ENCODE results near the gene TMEM218. TPM values are rescaled to one million over a fixed set of nuclear protein-coding genes. Genes with fewer than 3 reads are reported as not detected.

TMEM218 gene
- total and polyA plus RNA-seq, 9 donors = 13.0 to 37.3 (median 18.5) TPM

DNA sequence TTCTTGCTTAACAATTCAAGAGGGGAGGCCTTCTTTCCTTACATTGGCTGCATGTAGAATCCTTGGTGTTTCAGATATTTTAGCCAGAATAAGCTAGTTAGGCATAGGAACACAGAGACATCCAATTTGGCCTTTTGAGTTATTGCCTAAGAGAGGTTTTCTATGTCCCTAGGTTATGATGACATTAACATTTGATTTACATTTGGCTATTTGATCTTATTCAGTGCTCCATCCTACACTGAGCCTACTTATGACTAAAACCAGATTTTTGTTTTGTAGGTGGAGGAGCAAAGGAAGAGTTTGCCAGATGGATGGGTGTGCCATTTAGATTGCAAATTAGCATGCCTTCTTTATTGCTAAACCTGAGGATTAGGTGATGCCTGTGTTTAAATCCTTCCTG lies 59.4 kb downstream of the TMEM218 start:
- no peak for DNase-seq
- Histone ChIP-seq H3K4me3 (no peak overlapping the region), H3K9me3 (no peaks in the 10 kb centered on the region), H3K4me1 (ENCODE audit: insufficient read depth) (no peaks in the 10 kb centered on the region), H3K27me3 (no peaks in the 10 kb centered on the region), H3K27ac (no peak overlapping the region), H3K36me3 (no peaks in the 10 kb centered on the region)
- TF ChIP-seq, protein P1, sequence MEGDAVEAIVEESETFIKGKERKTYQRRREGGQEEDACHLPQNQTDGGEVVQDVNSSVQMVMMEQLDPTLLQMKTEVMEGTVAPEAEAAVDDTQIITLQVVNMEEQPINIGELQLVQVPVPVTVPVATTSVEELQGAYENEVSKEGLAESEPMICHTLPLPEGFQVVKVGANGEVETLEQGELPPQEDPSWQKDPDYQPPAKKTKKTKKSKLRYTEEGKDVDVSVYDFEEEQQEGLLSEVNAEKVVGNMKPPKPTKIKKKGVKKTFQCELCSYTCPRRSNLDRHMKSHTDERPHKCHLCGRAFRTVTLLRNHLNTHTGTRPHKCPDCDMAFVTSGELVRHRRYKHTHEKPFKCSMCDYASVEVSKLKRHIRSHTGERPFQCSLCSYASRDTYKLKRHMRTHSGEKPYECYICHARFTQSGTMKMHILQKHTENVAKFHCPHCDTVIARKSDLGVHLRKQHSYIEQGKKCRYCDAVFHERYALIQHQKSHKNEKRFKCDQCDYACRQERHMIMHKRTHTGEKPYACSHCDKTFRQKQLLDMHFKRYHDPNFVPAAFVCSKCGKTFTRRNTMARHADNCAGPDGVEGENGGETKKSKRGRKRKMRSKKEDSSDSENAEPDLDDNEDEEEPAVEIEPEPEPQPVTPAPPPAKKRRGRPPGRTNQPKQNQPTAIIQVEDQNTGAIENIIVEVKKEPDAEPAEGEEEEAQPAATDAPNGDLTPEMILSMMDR (IDR thresholded peaks at IDR 0.05) = no peak
- TF ChIP-seq POLR2A (IDR thresholded peaks at IDR 0.05) (no peak), EP300 (IDR thresholded peaks at IDR 0.05) (no peak)
- intact Hi-C loops (cut with DNase I) = no loop called here

DNA sequence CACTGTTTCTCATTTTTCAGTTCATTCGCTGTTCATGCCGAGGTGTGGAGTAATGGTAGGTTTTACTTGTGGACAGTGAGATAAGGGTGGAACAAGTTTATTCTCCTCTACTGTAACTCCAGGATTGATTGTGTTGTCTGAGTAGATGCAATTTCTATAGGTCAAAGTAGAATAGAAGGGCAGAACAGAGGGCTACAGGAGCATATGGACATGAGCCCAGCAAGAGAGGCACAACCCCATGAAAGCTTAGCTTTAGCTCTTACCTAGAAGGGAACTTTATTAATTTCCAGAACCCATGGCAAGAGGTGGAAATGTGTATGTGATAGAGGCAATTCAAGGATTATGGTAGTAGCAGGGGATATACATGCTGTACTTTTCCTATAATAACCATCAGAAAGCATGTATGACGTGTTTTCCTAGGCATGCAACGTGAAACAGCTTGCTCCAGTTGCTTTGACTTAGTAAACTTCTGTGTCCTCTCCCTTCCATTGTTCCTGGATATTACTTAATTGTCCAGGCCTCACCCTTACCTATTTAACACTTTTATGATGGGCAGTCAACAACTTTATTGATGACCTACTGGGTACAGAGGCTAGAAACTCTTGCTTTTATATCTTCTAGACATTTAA lies 62.1 kb downstream of the TMEM218 start:
- Histone ChIP-seq H3K27ac (no peak overlapping the region), H3K4me1 (ENCODE audit: insufficient read depth) (no peaks in the 10 kb centered on the region), H3K36me3 (no peaks in the 10 kb centered on the region), H3K27me3 (no peaks in the 10 kb centered on the region), H3K9me3 (no peaks in the 10 kb centered on the region), H3K4me3 (no peak overlapping the region)
- 86 to 94% (median 91%) methylated on average over 4 of the region's 4 CpGs for WGBS, 3 donors
- TF ChIP-seq, protein P1 (IDR thresholded peaks at IDR 0.05) = no peak
- TF ChIP-seq EP300 (IDR thresholded peaks at IDR 0.05) = no peak
- intact Hi-C loops (cut with DNase I) = no loop called here
- no peak for DNase-seq

Other genes with a start within 250 kb of the TMEM218 start
- gene ROBO3, start 246.2 kb downstream of the TMEM218 start, total RNA-seq = 10 to 100 TPM; 36.9 to 90.4 (median 56.7) TPM
- 10 to 100 TPM; 15.2 to 62.8 TPM for gene ROBO3, start 246.2 kb downstream of the TMEM218 start, polyA plus RNA-seq
- gene ROBO4, start 213.8 kb downstream of the TMEM218 start, total RNA-seq = 10 to 100 TPM in 4 of 7 donors, 1 to 10 TPM in 3; 5.9 to 22.0 (median 10.0) TPM
- 10 to 100 TPM in 1 of 2 donors, 1 to 10 TPM in 1; 7.8 to 12.0 TPM for gene ROBO4, start 213.8 kb downstream of the TMEM218 start, polyA plus RNA-seq
- under 1 TPM in 2 of 7 donors, not detected in 5; 0.24 to 0.48 TPM for gene HEPN1, start 192.4 kb downstream of the TMEM218 start, total RNA-seq
- not detected for gene HEPN1, start 192.4 kb downstream of the TMEM218 start, polyA plus RNA-seq
- gene HEPACAM, start 175.6 kb downstream of the TMEM218 start, total RNA-seq = under 1 TPM in 2 of 7 donors, not detected in 5; 0.10 TPM
- gene HEPACAM, start 175.6 kb downstream of the TMEM218 start, polyA plus RNA-seq = under 1 TPM in 1 of 2 donors, not detected in 1; 0.13 TPM
- gene CCDC15, start 157.4 kb downstream of the TMEM218 start, total RNA-seq = 1 to 10 TPM in 5 of 7 donors, under 1 TPM in 2; 0.87 to 1.9 (median 1.4) TPM
- 1 to 10 TPM in 1 of 2 donors, under 1 TPM in 1; 0.82 to 1.1 TPM for gene CCDC15, start 157.4 kb downstream of the TMEM218 start, polyA plus RNA-seq
- 1 to 10 TPM; 1.3 to 6.6 (median 2.2) TPM for gene SLC37A2, start 48.3 kb downstream of the TMEM218 start, total RNA-seq
- gene SLC37A2, start 48.3 kb downstream of the TMEM218 start, polyA plus RNA-seq = 1 to 10 TPM in 1 of 2 donors, under 1 TPM in 1; 0.93 to 7.9 TPM
- gene PKNOX2, start 53.1 kb upstream of the TMEM218 start, total RNA-seq = 10 to 100 TPM; 11.8 to 42.3 (median 30.2) TPM
- gene PKNOX2, start 53.1 kb upstream of the TMEM218 start, polyA plus RNA-seq = 10 to 100 TPM; 10.6 to 13.0 TPM